SK-N-SH treated with all-trans-retinoic acid at 6 μM for 48 hours (cell line): ENCODE measurements around the gene HS1BP3.

ENCODE experiments used
- ATAC-seq: fragments of 200-7000 bp; cut with Tn5 transposase; 3 replicates; pipeline ENCODE4 v1.9.1; 2020; ENCODE audit warnings: mild to moderate bottlenecking, moderate library complexity
- ARNTL ChIP-seq: fragments of 450-650 bp; formaldehyde crosslinking; IDR thresholded peaks from 2 replicates; pipeline ENCODE4 v1.5.0; 2020; ENCODE audit warnings: low read depth, mild to moderate bottlenecking, moderate library complexity, borderline replicate concordance
- BACH2 ChIP-seq: fragments of 250-450 bp; sonication (Bioruptor Pico); IDR thresholded peaks from 2 replicates; pipeline ENCODE4 v1.9.0; 2021; ENCODE audit warnings: mild to moderate bottlenecking, borderline replicate concordance
- CREB5 ChIP-seq: fragments of 250-450 bp; sonication (Bioruptor Pico); IDR thresholded peaks from 2 replicates; pipeline ENCODE4 v1.5.1; 2020; ENCODE audit warnings: low read depth, mild to moderate bottlenecking, moderate library complexity
- CSDC2 ChIP-seq: fragments of 250-450 bp; sonication (Bioruptor Pico); IDR thresholded peaks from 2 replicates; pipeline ENCODE4 v1.5.0; 2020; ENCODE audit warnings: mild to moderate bottlenecking, moderate library complexity
- CSRNP3 ChIP-seq: fragments of 250-450 bp; sonication (Bioruptor Pico); IDR thresholded peaks from 2 replicates; pipeline ENCODE4 v1.5.1; 2021; ENCODE audit warnings: mild to moderate bottlenecking, moderate library complexity
- ESRRG ChIP-seq: fragments of 250-450 bp; sonication (Bioruptor Pico); IDR thresholded peaks from 2 replicates; pipeline ENCODE4 v1.6.1; 2021; ENCODE audit warnings: mild to moderate bottlenecking
- GLIS3 ChIP-seq: fragments of 250-450 bp; sonication (Bioruptor Pico); IDR thresholded peaks from 2 replicates; pipeline ENCODE4 v1.5.0; 2020; ENCODE audit warnings: mild to moderate bottlenecking, moderate library complexity
- ISL1 ChIP-seq: fragments of 250-450 bp; sonication (Bioruptor Pico); IDR thresholded peaks from 2 replicates; pipeline ENCODE4 v2.1.2; 2022; ENCODE audit warnings: mild to moderate bottlenecking, moderate library complexity
- OSR1 ChIP-seq: fragments of 250-450 bp; sonication (Bioruptor Pico); IDR thresholded peaks from 2 replicates; pipeline ENCODE4 v1.8.0; 2022; ENCODE audit warnings: moderate library complexity, mild to moderate bottlenecking, inconsistent platforms
- PATZ1 ChIP-seq: fragments of 250-450 bp; sonication (Bioruptor Pico); IDR thresholded peaks from 2 replicates; pipeline ENCODE4 v1.8.0; 2020; ENCODE audit warnings: mild to moderate bottlenecking, moderate library complexity, borderline replicate concordance
- POU6F1 ChIP-seq: fragments of 250-450 bp; sonication (Bioruptor Pico); IDR thresholded peaks from 2 replicates; pipeline ENCODE4 v1.8.0; 2021; ENCODE audit warnings: low read depth, mild to moderate bottlenecking, moderate library complexity, borderline replicate concordance
- PPARA ChIP-seq: fragments of 250-450 bp; sonication (Bioruptor Pico); IDR thresholded peaks from 2 replicates; pipeline ENCODE4 v1.5.0; 2020; ENCODE audit warnings: mild to moderate bottlenecking, borderline replicate concordance
- SNAI2 ChIP-seq: fragments of 250-450 bp; sonication (Bioruptor Pico); IDR thresholded peaks from 2 replicates; pipeline ENCODE4 v1.5.0; 2020; ENCODE audit warnings: mild to moderate bottlenecking, moderate library complexity
- TCF4 ChIP-seq: fragments of 250-450 bp; sonication (Bioruptor Pico); IDR thresholded peaks from 2 replicates; pipeline ENCODE4 v1.8.0; 2021; ENCODE audit warnings: mild to moderate bottlenecking, moderate library complexity, borderline replicate concordance
- TOX ChIP-seq: fragments of 250-450 bp; sonication (Bioruptor Pico); IDR thresholded peaks from 2 replicates; pipeline ENCODE4 v1.8.0; 2021; ENCODE audit warnings: mild to moderate bottlenecking, moderate library complexity, borderline replicate concordance
- TSHZ2 ChIP-seq: fragments of 250-450 bp; sonication (Bioruptor Pico); IDR thresholded peaks from 2 replicates; pipeline ENCODE4 v1.5.0; 2020; ENCODE audit warnings: mild to moderate bottlenecking, moderate library complexity
- ZC3H10 ChIP-seq: fragments of 250-450 bp; sonication (Bioruptor Pico); IDR thresholded peaks from 2 replicates; pipeline ENCODE4 v1.5.1; 2021; ENCODE audit warnings: mild to moderate bottlenecking, moderate library complexity
- ZFP3 ChIP-seq: fragments of 250-450 bp; sonication (Bioruptor Pico); IDR thresholded peaks from 2 replicates; pipeline ENCODE4 v1.5.0; 2020; ENCODE audit warnings: mild to moderate bottlenecking, moderate library complexity
- ZNF70 ChIP-seq: fragments of 450-650 bp; formaldehyde crosslinking; IDR thresholded peaks from 2 replicates; pipeline ENCODE4 v1.5.0; 2020; ENCODE audit warnings: mild to moderate bottlenecking, moderate library complexity
- ZNF8 ChIP-seq: fragments of 450-650 bp; formaldehyde crosslinking; IDR thresholded peaks from 2 replicates; pipeline ENCODE4 v1.5.0; 2020; ENCODE audit warnings: mild to moderate bottlenecking, moderate library complexity

The HS1BP3 gene

GRCh38 chr2:20622731-20623130, 28.2 kb downstream of the HS1BP3 start:
- ATAC-seq: no peak
- 0 out of 2 replicates have a peak, but pooled peaks have one; percentile 9 for TF ChIP-seq ISL1 (CRISPR knock-in tag)
- TF ChIP-seq ZNF70 (CRISPR knock-in tag): no peak

- no peak for TF ChIP-seq ZFP3 (CRISPR knock-in tag)
- TF ChIP-seq TSHZ2 (CRISPR knock-in tag): no peak
- no peak for ATAC-seq
Observed at GRCh38 chr2:20622296-20622686, 28.6 kb downstream of the HS1BP3 start.

- no peak for ATAC-seq
- TF ChIP-seq PATZ1 (no peak), TOX (CRISPR knock-in tag) (no peak), OSR1 (CRISPR knock-in tag) (no peak), ESRRG (CRISPR knock-in tag) (no peak), ZNF8 (CRISPR knock-in tag) (no peak), ZC3H10 (CRISPR knock-in tag) (no peak), CSRNP3 (CRISPR knock-in tag) (no peak), PPARA (CRISPR knock-in tag) (no peak), GLIS3 (CRISPR knock-in tag) (no peak), TCF4 (CRISPR knock-in tag) (no peak), POU6F1 (CRISPR knock-in tag) (no peak), SNAI2 (CRISPR knock-in tag) (no peak), ZFP3 (CRISPR knock-in tag) (no peak), ISL1 (CRISPR knock-in tag) (no peak), ARNTL (CRISPR knock-in tag) (no peak), CSDC2 (CRISPR knock-in tag) (no peak), BACH2 (CRISPR knock-in tag) (no peak), TSHZ2 (CRISPR knock-in tag) (no peak), CREB5 (CRISPR knock-in tag) (no peak)
Observed at GRCh38 chr2:20621366-20622295, 29.3 kb downstream of the HS1BP3 start.
